ENCODE results near the gene P2RX1.

Gene P2RX1

DNA sequence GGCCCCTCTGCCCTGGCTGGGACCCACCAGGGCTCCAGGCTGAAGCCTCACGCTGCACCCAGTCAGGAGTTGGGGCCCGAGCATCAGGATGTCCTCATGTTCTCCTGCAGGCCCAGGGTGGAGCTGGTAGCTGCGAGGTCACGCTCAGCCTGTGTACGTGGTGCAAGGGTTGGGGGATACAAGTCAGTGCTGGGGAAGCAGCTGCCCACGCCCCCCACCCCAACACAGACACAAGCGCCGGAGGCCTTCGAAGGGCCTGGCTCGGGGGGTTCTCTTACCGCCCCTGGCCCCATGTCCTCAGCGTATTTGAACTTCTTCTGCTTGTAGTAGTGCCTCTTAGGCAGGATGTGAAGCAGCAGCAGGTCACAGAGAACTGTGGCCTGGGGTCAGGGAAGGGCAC lies 18.5 kb downstream of the P2RX1 start:
- TF ChIP-seq, protein P1, sequence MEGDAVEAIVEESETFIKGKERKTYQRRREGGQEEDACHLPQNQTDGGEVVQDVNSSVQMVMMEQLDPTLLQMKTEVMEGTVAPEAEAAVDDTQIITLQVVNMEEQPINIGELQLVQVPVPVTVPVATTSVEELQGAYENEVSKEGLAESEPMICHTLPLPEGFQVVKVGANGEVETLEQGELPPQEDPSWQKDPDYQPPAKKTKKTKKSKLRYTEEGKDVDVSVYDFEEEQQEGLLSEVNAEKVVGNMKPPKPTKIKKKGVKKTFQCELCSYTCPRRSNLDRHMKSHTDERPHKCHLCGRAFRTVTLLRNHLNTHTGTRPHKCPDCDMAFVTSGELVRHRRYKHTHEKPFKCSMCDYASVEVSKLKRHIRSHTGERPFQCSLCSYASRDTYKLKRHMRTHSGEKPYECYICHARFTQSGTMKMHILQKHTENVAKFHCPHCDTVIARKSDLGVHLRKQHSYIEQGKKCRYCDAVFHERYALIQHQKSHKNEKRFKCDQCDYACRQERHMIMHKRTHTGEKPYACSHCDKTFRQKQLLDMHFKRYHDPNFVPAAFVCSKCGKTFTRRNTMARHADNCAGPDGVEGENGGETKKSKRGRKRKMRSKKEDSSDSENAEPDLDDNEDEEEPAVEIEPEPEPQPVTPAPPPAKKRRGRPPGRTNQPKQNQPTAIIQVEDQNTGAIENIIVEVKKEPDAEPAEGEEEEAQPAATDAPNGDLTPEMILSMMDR (conservative IDR thresholded peaks at IDR 0.05) = no peak
- no peak overlapping the region for H3K27ac ChIP-seq

- no peak overlapping the region; the same call in 1 of the 2 replicates for H3K27ac ChIP-seq
- TF ChIP-seq, protein P1 (conservative IDR thresholded peaks at IDR 0.05) = no peak
Observed at GRCh38 chr17:3896968-3897235, 19.4 kb downstream of the P2RX1 start.

DNA sequence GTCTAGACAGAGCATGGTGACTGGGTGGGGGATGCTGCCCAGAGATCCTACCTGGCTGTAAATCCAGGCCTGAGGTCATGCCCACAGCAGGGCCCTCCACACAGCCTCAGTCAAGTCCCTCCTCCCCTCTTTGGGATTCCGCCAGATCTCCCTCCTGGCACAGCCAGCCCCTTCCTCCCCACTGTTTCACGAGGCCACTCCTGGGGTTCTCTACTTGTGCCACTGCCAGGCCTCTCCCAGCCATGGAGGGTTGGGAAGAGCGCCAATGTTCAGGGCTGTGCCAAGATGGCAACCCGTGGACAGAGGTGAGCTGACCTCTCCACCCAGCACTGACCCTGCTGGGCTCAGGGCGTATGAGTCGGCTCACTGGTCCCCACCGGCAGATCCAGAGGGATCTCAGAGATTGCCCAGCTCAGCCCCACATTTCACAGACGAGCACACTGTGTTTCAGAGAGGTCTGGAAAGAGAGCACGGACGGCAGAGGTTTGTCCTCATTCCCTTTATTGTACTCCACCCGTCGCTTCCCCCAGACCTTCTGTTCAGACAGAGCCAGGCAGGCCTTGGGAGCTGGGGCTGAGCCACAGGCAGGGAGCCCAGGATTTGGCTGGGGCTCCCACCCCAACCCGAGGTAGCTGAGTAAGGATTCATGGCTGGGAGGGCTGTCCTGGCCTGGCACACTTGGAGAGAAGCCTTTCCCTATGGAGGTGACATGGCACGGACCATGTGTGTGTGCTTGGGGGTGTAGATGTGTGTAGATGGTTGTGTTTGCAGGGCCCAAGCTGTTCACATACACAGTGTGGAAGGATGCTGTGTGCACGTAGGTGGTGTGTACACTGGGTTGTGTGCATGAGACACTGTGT lies 19.9 kb downstream of the P2RX1 start:
- TF ChIP-seq, protein P1 (conservative IDR thresholded peaks at IDR 0.05) = no peak
- H3K27ac ChIP-seq = peak overlapping the region; percentile 88

GRCh38 chr17:3895354-3895753 lies 20.9 kb downstream of the P2RX1 start:
- TF ChIP-seq, protein P1 (conservative IDR thresholded peaks at IDR 0.05) = no peak

GRCh38 chr17:3894911-3895343 lies 21.3 kb downstream of the P2RX1 start:
- peak overlapping the region; percentile 88 for H3K27ac ChIP-seq
- TF ChIP-seq, protein P1 (conservative IDR thresholded peaks at IDR 0.05) = no peak

More at GRCh38 chr17:3895354-3895753, 20.9 kb downstream of the P2RX1 start:
- peak overlapping the region; percentile 88 for H3K27ac ChIP-seq

GRCh38 chr17:3894188-3894587 lies 22.1 kb downstream of the P2RX1 start:
- H3K27ac ChIP-seq = peak overlapping the region; percentile 88
- TF ChIP-seq, protein P1 (conservative IDR thresholded peaks at IDR 0.05) = no peak

DNA sequence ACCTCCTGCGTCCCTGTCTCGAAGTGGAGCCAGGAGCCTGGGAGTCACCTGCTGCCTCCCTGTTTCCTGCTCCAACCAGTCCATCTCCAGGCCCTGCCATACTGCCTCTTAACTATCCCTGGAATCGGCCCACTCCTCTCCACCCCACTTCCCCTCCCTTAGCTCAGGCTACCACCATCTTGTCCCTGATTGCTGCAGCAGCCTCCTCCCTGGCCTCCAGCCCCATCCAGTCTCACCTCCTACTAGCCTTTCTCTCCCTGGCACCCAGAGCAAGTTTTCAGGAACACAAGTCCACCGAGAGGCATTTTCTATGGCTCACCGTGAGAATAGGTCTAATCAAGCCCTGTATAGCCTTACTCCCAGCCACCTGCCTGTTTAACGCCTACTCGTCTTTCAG lies 22.5 kb downstream of the P2RX1 start:
- TF ChIP-seq, protein P1 (conservative IDR thresholded peaks at IDR 0.05) = no peak
- H3K27ac ChIP-seq = peak overlapping the region; percentile 88

Measured in VCaP (cell line).